Adipocyte (in vitro differentiated cells): ENCODE data around the gene KCNIP4.

ENCODE experiments used
- DNase-seq: peaks from one replicate; pipeline ENCODE4 v3.0.0-alpha.2; 2015; ENCODE audit warnings: low read depth
- H3K27me3 ChIP-seq: replicated peaks from 2 replicates; pipeline ENCODE4 v1.7.0; 2013; ENCODE audit warnings: mild to moderate bottlenecking, low read length, moderate library complexity; ENCODE audit not compliant: control insufficient read depth, insufficient read depth
- H3K36me3 ChIP-seq: 2 replicates; pipeline ENCODE4 v1.7.0; 2013; ENCODE audit warnings: low read length, mild to moderate bottlenecking, moderate library complexity; ENCODE audit not compliant: control insufficient read depth, insufficient read depth, severe bottlenecking
- H3K4me1 ChIP-seq: 2 replicates; pipeline ENCODE4 v1.7.0; 2013; ENCODE audit warnings: mild to moderate bottlenecking, low read length, moderate library complexity; ENCODE audit not compliant: control insufficient read depth, insufficient read depth
- H3K4me3 ChIP-seq: 2 replicates; pipeline ENCODE4 v1.7.0; 2013; ENCODE audit warnings: mild to moderate bottlenecking, low read length, moderate library complexity
- H3K9ac ChIP-seq: 2 replicates; pipeline ENCODE4 v1.7.0; 2013; ENCODE audit warnings: mild to moderate bottlenecking, low read length, moderate library complexity
- H3K9me3 ChIP-seq: 2 replicates; pipeline ENCODE4 v1.7.0; 2013; ENCODE audit warnings: mild to moderate bottlenecking, low read length, moderate library complexity; ENCODE audit not compliant: control insufficient read depth

The KCNIP4 gene

DNA sequence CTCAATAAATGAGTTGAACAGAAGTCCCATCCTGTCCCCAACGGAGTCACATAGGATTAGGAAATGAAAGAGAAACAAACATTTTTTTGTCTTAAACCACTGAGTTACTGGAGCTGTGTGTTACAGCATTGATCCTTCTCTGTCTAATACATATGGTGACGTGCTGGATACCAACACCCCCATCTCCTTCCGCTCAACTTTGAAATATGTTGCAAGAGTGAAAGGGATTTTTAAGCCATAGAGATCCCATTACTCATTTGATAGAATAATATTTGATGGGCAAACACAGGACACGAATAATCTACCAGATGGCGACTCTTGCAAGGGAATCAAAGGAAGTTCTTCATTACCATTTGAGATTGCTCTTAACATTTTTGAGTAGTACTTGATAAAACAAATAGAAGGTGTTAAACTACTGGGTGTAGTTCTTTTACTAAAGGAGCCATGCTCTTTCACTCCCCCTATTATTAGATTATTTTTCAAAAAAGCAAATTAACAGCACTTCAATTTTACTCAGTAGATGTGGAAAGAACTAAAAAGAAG, 1107.9 kb downstream of the KCNIP4 start:
- no peaks in the 10 kb centered on the region for H3K36me3 ChIP-seq
- no peak for DNase-seq
- H3K9ac ChIP-seq, result no peak overlapping the region
- no peaks in the 10 kb centered on the region for H3K27me3 ChIP-seq
- H3K4me3 ChIP-seq, result no peak overlapping the region
- no peaks in the 10 kb centered on the region for H3K9me3 ChIP-seq
- H3K4me1 ChIP-seq, result peaks cover 8% of the 10 kb centered on the region

DNA sequence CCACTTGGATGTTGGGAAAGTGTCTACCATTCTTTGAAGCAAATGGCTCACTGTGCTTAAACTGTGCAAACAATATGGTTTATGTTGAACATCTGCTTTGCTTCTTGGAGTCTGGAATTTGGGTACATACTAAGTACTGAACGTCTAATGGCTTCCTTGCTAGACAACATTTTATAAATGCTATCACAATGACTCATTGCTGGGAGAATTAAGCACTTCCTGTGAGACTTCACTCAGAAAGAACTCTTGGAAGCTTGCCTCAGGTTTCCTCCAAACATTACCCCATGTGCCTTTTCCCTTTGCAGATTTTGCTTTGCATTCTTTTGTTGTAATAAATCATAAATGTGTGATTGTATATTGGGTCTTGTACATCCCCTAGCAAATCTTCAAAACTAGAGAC, 1108.6 kb downstream of the KCNIP4 start:
- H3K27me3 ChIP-seq, result no peaks in the 10 kb centered on the region
- no peak overlapping the region for H3K4me3 ChIP-seq
- H3K36me3 ChIP-seq, result no peaks in the 10 kb centered on the region
- no peak for DNase-seq
- H3K9ac ChIP-seq, result no peak overlapping the region
- peaks cover 8% of the 10 kb centered on the region for H3K4me1 ChIP-seq
- H3K9me3 ChIP-seq, result no peaks in the 10 kb centered on the region

DNA sequence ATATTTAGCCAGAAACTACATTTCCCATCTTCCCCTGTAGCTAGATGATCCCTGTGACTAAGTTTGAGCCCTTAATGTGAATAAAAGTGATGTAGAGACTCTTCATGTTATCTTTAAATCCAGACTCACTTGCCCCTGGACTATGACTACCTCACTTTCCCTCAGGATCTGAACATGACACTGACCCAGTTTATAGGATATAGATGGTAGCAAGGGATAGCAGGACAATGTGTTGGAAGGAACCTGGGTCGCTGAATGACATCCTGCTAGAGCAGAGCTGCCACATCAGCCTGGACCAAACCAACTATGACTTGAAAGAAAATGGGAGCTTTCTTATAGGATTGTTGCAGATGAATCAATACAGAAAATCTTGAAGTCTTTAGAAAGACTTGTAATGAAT, 1110.1 kb downstream of the KCNIP4 start:
- H3K9me3 ChIP-seq, result no peaks in the 10 kb centered on the region
- H3K4me1 ChIP-seq, result peaks cover 8% of the 10 kb centered on the region
- H3K36me3 ChIP-seq, result no peaks in the 10 kb centered on the region
- no peak for DNase-seq
- no peak overlapping the region for H3K9ac ChIP-seq
- H3K27me3 ChIP-seq, result no peaks in the 10 kb centered on the region
- no peak overlapping the region for H3K4me3 ChIP-seq

DNA sequence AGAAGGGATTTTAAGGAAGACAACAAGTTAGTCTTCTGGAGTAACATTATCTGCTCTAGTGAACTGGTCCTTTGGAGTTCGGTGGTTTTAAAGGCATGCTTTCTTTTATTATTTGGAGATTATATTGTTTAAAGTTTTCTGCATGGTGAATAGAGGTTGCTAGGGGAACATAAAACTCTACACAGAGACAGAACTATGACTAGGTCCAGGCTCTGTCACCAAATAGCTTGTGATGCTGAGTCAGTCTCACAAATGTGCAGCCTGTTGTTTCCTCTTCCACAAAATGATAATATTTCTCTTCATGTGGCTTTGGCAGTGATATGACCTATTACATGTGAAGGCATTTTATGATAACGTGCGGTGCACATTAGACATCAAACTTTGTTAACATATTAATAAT, 1115.7 kb downstream of the KCNIP4 start:
- no peak overlapping the region for H3K4me3 ChIP-seq
- no peak overlapping the region for H3K9ac ChIP-seq
- H3K36me3 ChIP-seq, result no peaks in the 10 kb centered on the region
- no peaks in the 10 kb centered on the region for H3K9me3 ChIP-seq
- H3K4me1 ChIP-seq, result no peaks in the 10 kb centered on the region
- H3K27me3 ChIP-seq, result no peaks in the 10 kb centered on the region
- DNase-seq, result no peak

DNA sequence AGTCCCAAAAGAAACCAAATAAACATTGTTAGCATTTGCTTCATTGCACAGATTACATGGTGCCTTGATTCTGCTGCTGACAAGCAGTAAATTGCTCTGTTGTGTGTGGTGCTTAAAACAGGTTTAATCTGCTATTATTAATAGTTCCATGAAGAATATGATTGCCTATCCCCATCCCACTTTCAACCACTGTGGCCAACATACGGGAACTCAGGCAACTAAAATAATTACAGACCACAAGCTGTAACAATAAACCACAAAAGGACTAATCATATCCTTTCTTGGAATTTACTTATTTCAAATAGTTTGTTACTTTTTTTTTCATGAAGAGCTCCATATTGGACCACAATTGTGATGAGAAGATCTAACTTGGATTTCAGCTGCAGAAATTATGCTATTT, 1116.8 kb downstream of the KCNIP4 start:
- Histone ChIP-seq H3K9me3 (no peaks in the 10 kb centered on the region), H3K4me1 (no peaks in the 10 kb centered on the region), H3K27me3 (no peaks in the 10 kb centered on the region), H3K4me3 (no peak overlapping the region), H3K36me3 (no peaks in the 10 kb centered on the region), H3K9ac (no peak overlapping the region)
- DNase-seq, result no peak

DNA sequence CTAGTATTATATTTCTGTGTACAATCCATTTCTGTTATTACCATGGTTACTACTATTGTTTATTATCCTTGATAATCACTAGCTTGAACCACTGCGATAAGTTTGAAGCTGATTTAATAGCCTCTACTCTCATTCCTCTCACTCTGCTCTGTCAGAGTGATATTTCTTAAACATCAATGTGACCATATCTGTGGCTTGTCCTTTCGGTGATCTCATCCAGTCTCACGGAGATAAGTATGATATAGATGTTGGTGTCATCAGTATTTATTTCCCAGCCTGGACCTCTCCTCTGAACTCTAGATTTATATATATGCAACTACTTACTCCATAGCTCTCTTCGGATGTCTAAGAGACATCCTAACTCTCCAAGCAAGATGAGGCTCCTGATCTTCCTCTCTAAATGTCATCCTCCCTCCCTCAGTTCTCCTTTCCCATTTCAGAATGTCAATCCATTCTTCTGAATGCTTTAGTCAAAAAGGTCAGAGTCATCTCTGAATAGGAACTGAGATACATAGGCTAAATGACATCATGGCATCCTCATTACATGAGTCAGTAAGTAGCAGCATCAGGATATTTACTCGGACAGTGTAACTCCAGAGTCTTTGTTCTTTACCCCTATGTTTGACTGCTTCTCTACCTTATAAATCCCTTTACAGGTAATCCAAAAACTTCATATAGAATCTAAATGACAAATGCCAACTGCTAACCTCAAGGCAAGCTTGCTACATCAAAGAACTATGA, 1118.8 kb downstream of the KCNIP4 start:
- no peaks in the 10 kb centered on the region for H3K9me3 ChIP-seq

DNA sequence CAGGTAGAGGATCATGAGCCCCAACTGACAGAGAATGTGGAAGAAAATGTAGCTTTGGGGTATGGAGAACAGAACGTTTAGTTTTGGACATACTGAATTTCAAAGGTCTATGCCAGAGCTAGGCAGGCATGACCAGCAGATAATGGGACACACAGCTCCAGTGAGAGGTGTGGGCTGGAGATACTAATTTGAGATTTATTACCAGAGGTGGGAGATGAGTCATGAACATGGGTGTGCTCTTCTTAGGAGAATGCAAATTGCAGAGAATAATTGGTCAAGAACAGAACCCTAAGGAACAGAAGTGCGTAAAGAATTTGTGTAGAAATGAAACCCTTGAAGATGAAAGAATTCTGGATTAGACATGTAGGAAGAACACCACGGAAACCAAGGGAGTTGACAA, 1123.1 kb downstream of the KCNIP4 start:
- H3K9me3 ChIP-seq, result no peaks in the 10 kb centered on the region
- no peaks in the 10 kb centered on the region for H3K27me3 ChIP-seq
- H3K4me1 ChIP-seq, result no peaks in the 10 kb centered on the region
- DNase-seq, result no peak
- no peak overlapping the region for H3K4me3 ChIP-seq
- H3K9ac ChIP-seq, result no peak overlapping the region
- H3K36me3 ChIP-seq, result no peaks in the 10 kb centered on the region

More for the DNA sequence above, 1118.8 kb downstream of the KCNIP4 start:
- no peak for DNase-seq
- Histone ChIP-seq H3K9ac (no peak overlapping the region), H3K4me1 (no peaks in the 10 kb centered on the region), H3K4me3 (no peak overlapping the region), H3K27me3 (no peaks in the 10 kb centered on the region), H3K36me3 (no peaks in the 10 kb centered on the region)

DNA sequence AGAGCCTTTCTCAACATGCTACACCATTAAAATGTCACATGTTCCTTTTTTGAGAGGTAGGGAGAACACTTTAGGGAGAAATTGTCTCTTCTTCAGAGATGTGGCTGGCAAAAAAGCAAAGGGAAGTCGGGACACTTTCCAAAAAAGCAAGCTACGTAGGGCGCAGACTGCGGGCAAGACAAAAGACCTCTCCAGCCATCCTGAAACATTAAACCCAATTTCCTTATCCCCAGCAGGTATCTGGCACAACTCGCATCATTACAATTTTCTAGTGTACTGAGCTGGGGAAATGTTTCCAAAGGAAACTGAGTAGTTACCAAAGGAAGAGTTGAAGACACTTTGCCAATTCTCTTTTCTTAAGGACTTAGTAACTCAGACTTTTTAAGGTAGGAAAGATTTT, 1132.3 kb downstream of the KCNIP4 start:
- no peak for DNase-seq
- Histone ChIP-seq H3K9ac (no peak overlapping the region), H3K4me1 (no peaks in the 10 kb centered on the region), H3K36me3 (no peaks in the 10 kb centered on the region), H3K27me3 (no peaks in the 10 kb centered on the region), H3K4me3 (no peak overlapping the region), H3K9me3 (no peaks in the 10 kb centered on the region)

DNA sequence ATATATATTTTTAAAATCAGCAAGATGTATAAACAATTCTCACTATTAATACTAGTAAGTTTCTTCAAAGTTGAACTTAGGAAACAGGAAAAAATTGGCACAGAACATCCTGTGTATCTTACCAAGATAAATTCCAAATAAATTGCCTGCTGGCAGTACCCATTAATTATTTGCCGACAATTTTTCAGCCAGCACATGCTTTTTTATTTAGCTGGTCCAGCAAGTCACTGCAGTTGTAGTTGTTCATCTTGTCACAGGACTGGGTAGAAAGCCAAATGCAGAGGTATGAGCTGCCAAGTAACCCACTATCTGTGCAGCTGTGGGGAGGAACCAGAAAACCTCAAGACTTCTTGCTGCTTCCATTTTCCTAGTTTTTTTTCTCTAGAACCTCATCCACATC, 1134.9 kb downstream of the KCNIP4 start:
- Histone ChIP-seq H3K4me3 (no peak overlapping the region), H3K27me3 (no peaks in the 10 kb centered on the region), H3K36me3 (no peaks in the 10 kb centered on the region), H3K4me1 (no peaks in the 10 kb centered on the region), H3K9me3 (no peaks in the 10 kb centered on the region), H3K9ac (no peak overlapping the region)
- no peak for DNase-seq

DNA sequence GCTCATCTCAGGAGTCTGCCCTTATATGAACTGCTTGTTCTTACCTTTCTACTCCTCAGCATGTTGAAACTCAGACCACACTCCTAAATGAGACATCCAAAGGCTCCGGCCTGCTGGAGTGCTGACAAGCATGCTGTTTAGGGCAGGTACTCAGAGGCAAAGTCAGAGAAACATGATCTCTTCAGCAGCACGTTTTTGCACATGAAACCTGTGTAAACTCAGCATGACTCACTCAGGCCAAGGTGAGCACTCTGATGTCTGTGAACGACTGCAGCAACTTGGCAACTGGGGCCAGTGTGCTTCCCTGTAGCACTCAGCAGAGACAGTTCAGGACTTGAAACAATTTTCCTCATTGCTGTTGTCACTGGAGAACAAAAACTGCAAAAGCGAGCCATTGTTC, 1138.8 kb downstream of the KCNIP4 start:
- no peaks in the 10 kb centered on the region for H3K27me3 ChIP-seq
- H3K9me3 ChIP-seq, result no peaks in the 10 kb centered on the region
- no peak overlapping the region for H3K4me3 ChIP-seq
- H3K36me3 ChIP-seq, result no peaks in the 10 kb centered on the region
- H3K9ac ChIP-seq, result no peak overlapping the region
- DNase-seq, result no peak
- H3K4me1 ChIP-seq, result no peaks in the 10 kb centered on the region

DNA sequence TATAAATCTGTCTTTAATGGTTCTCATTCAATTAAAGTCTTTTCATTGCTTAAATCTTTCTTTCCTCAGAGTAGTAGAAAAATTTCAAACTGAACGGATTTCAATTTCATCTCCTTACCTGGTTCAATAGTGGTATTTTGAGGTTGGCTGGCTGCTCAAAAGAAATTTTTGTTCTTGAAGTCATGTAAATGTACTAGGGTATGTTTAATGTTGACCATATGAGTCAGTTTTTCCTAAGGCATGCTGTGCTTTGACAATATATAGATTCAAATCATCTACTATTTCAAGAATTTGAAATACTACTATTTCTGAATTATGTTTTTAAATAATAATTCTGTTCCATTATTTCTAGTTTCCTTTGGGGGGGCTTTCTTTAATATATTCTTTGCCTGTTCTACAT, 1142.9 kb downstream of the KCNIP4 start:
- peaks cover 8% of the 10 kb centered on the region for H3K9me3 ChIP-seq
- no peak overlapping the region for H3K4me3 ChIP-seq
- H3K4me1 ChIP-seq, result no peaks in the 10 kb centered on the region
- H3K27me3 ChIP-seq, result no peaks in the 10 kb centered on the region
- no peaks in the 10 kb centered on the region for H3K36me3 ChIP-seq
- no peak overlapping the region for H3K9ac ChIP-seq
- DNase-seq, result no peak
